SIG-M5 (cell line): ENCODE data around the gene ZNF318.
A peak's percentile ranks its signal among the peaks of the same experiment; 100 is the strongest.
"Not testable (repeated sequence)": the region's sequence is repeated elsewhere in the genome, so short reads cannot be mapped to it uniquely, and the experiment has no call there.

Experiments used
- DNase-seq: peaks from one replicate; lab custom pipeline; 2025; lab: John Stamatoyannopoulos, UW

Gene ZNF318

GRCh38 chr6:43338243-43338642 lies 31.2 kb downstream of the ZNF318 start:
- no peak for DNase-seq

- no peak for DNase-seq
These were observed 33.1 kb downstream of the ZNF318 start for GRCh38 chr6:43336382-43336781.

- no peak for DNase-seq
These were observed 34.0 kb downstream of the ZNF318 start for GRCh38 chr6:43335469-43335868.

- DNase-seq = no peak
These were observed 34.9 kb downstream of the ZNF318 start for GRCh38 chr6:43334466-43335095.

- DNase-seq = peak; percentile 51
These were observed 37.6 kb downstream of the ZNF318 start for GRCh38 chr6:43331891-43332290.

- no peak for DNase-seq
These were observed 38.0 kb downstream of the ZNF318 start for GRCh38 chr6:43331470-43331869.

- no peak for DNase-seq
These were observed 40.9 kb downstream of the ZNF318 start for GRCh38 chr6:43328528-43328927.

- no peak for DNase-seq
These were observed 43.6 kb downstream of the ZNF318 start for GRCh38 chr6:43325876-43326275.

GRCh38 chr6:43318011-43318410 lies 51.4 kb downstream of the ZNF318 start:
- no peak for DNase-seq

GRCh38 chr6:43313813-43314212 lies 55.6 kb downstream of the ZNF318 start:
- no peak for DNase-seq

GRCh38 chr6:43311666-43312065 lies 57.8 kb downstream of the ZNF318 start:
- DNase-seq = peak; percentile 24

GRCh38 chr6:43310624-43311023 lies 58.8 kb downstream of the ZNF318 start:
- no peak for DNase-seq

GRCh38 chr6:43310134-43310533 lies 59.3 kb downstream of the ZNF318 start:
- DNase-seq = no peak

- no peak for DNase-seq
These were observed 60.4 kb downstream of the ZNF318 start for GRCh38 chr6:43308990-43309477.

GRCh38 chr6:43308101-43308989 lies 61.1 kb downstream of the ZNF318 start, which contains the start of gene CRIP3:
Gene CRIP3, minus strand, starts transcription at chr6:43308826. Its CDS starts 34 bp downstream, at chr6:43308792.
- no peak for DNase-seq

GRCh38 chr6:43307451-43308100 lies 61.9 kb downstream of the ZNF318 start:
- no peak for DNase-seq

- DNase-seq = no peak
These were observed 63.4 kb downstream of the ZNF318 start for GRCh38 chr6:43306086-43306485.

GRCh38 chr6:43304882-43305281 lies 64.6 kb downstream of the ZNF318 start:
- DNase-seq = no peak

GRCh38 chr6:43304361-43304760 lies 65.1 kb downstream of the ZNF318 start:
- DNase-seq = no peak

GRCh38 chr6:43303751-43304331 lies 65.6 kb downstream of the ZNF318 start:
- no peak for DNase-seq

GRCh38 chr6:43303006-43303405 lies 66.4 kb downstream of the ZNF318 start:
- not testable (repeated sequence) for DNase-seq

- no peak for DNase-seq
These were observed 67.3 kb downstream of the ZNF318 start for GRCh38 chr6:43302126-43302525.
